ENCODE results near the gene CSTPP1. TPM values are rescaled to one million over a fixed set of nuclear protein-coding genes. Genes with fewer than 3 reads are reported as not detected.

Gene CSTPP1
- total and polyA plus RNA-seq, 2 donors (not counting 1 experiment from before 2014, with no cell fraction given), result 15.5 to 34.1 TPM

DNA sequence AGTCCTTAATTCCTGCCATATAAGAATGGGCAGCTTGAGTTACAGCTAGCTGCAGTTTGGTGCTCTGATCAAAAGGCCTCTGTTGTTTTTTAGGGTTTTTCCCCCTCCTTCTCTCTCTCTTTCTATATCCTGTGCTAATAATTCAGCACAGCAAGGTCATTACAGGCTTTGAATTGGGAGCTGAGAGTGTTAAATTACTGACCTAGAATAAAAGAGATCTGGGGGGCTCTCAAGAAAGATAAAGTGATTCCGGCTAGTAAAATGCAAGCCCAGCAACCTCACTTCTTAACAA is 84.9 kb downstream of the CSTPP1 start:
- Histone ChIP-seq H3K79me2 (ENCODE audit: control insufficient read depth, insufficient read depth, low read length) (no peaks in the 10 kb centered on the region), H3K4me2 (ENCODE audit: extremely low read depth, insufficient read depth, low read length) (no peak overlapping the region), H3K36me3 (ENCODE audit: control insufficient read depth, insufficient read depth, low read length) (no peaks in the 10 kb centered on the region), H3K27me3 (ENCODE audit: control insufficient read depth, insufficient read depth, low read length) (no peaks in the 10 kb centered on the region), H3K9me3 (ENCODE audit: control insufficient read depth, insufficient read depth, low read depth, low read length) (no peaks in the 10 kb centered on the region), H4K20me1 (ENCODE audit: control insufficient read depth, extremely low read depth, insufficient read depth, low read length) (no peaks in the 10 kb centered on the region), H3K4me3 (replicated peaks in 1 of 4; ENCODE audit: control extremely low read depth in 1 of 4, insufficient read depth in 1 of 4, low read depth in 3 of 4, low read length in 4 of 4) (no peak overlapping the region), H3K27ac (ENCODE audit: insufficient read depth, low read length) (no peak overlapping the region), H3K4me1 (ENCODE audit: control insufficient read depth, extremely low read depth, insufficient read depth, low read length) (no peaks in the 10 kb centered on the region), H3K9ac (ENCODE audit: insufficient read depth, low read length) (no peak overlapping the region), H2AFZ (ENCODE audit: low read length) (no peak overlapping the region)
- no peak for DNase-seq (ENCODE audit: low read depth in 2 of 2)
- TF ChIP-seq EZH2 (IDR thresholded peaks at IDR 0.05; ENCODE audit: low read length, missing control alignments), result no peak
- TF ChIP-seq, protein P1, sequence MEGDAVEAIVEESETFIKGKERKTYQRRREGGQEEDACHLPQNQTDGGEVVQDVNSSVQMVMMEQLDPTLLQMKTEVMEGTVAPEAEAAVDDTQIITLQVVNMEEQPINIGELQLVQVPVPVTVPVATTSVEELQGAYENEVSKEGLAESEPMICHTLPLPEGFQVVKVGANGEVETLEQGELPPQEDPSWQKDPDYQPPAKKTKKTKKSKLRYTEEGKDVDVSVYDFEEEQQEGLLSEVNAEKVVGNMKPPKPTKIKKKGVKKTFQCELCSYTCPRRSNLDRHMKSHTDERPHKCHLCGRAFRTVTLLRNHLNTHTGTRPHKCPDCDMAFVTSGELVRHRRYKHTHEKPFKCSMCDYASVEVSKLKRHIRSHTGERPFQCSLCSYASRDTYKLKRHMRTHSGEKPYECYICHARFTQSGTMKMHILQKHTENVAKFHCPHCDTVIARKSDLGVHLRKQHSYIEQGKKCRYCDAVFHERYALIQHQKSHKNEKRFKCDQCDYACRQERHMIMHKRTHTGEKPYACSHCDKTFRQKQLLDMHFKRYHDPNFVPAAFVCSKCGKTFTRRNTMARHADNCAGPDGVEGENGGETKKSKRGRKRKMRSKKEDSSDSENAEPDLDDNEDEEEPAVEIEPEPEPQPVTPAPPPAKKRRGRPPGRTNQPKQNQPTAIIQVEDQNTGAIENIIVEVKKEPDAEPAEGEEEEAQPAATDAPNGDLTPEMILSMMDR (conservative IDR thresholded peaks at IDR 0.05 in 1 of 2, IDR thresholded peaks at IDR 0.05 in 1 of 2; ENCODE audit: low read depth in 1 of 2, low read length in 2 of 2), result no peak

DNA sequence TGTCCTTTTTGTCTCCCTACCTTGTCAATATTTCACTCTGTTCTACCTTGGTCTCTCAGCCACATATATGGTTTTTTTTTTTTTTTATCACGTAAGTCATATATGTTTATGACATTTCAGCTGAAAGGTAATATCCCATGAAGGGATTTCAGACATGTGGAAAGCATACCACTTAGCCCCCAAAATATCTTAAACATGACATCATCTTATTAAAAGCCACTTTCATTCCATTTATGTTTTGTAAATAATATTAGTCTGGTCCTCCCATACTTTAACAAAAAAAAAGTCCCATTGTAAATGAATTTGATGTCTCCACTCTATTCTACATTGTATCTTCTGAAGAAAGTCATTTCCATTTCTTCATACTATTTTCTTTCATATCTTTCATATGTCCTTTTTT is 85.4 kb downstream of the CSTPP1 start:
- Histone ChIP-seq H3K4me1 (ENCODE audit: control insufficient read depth, extremely low read depth, insufficient read depth, low read length) (no peaks in the 10 kb centered on the region), H3K27me3 (ENCODE audit: control insufficient read depth, insufficient read depth, low read length) (no peaks in the 10 kb centered on the region), H3K4me3 (replicated peaks in 1 of 4; ENCODE audit: control extremely low read depth in 1 of 4, insufficient read depth in 1 of 4, low read depth in 3 of 4, low read length in 4 of 4) (no peak overlapping the region), H3K9me3 (ENCODE audit: control insufficient read depth, insufficient read depth, low read depth, low read length) (no peaks in the 10 kb centered on the region), H4K20me1 (ENCODE audit: control insufficient read depth, extremely low read depth, insufficient read depth, low read length) (no peaks in the 10 kb centered on the region), H3K36me3 (ENCODE audit: control insufficient read depth, insufficient read depth, low read length) (no peaks in the 10 kb centered on the region), H3K79me2 (ENCODE audit: control insufficient read depth, insufficient read depth, low read length) (no peaks in the 10 kb centered on the region), H3K9ac (ENCODE audit: insufficient read depth, low read length) (no peak overlapping the region), H2AFZ (ENCODE audit: low read length) (no peak overlapping the region), H3K4me2 (ENCODE audit: extremely low read depth, insufficient read depth, low read length) (no peak overlapping the region), H3K27ac (ENCODE audit: insufficient read depth, low read length) (no peak overlapping the region)
- TF ChIP-seq EZH2 (IDR thresholded peaks at IDR 0.05; ENCODE audit: low read length, missing control alignments), result no peak
- TF ChIP-seq, protein P1 (conservative IDR thresholded peaks at IDR 0.05 in 1 of 2, IDR thresholded peaks at IDR 0.05 in 1 of 2; ENCODE audit: low read depth in 1 of 2, low read length in 2 of 2), result no peak
- DNase-seq (ENCODE audit: low read depth in 2 of 2), result no peak

DNA sequence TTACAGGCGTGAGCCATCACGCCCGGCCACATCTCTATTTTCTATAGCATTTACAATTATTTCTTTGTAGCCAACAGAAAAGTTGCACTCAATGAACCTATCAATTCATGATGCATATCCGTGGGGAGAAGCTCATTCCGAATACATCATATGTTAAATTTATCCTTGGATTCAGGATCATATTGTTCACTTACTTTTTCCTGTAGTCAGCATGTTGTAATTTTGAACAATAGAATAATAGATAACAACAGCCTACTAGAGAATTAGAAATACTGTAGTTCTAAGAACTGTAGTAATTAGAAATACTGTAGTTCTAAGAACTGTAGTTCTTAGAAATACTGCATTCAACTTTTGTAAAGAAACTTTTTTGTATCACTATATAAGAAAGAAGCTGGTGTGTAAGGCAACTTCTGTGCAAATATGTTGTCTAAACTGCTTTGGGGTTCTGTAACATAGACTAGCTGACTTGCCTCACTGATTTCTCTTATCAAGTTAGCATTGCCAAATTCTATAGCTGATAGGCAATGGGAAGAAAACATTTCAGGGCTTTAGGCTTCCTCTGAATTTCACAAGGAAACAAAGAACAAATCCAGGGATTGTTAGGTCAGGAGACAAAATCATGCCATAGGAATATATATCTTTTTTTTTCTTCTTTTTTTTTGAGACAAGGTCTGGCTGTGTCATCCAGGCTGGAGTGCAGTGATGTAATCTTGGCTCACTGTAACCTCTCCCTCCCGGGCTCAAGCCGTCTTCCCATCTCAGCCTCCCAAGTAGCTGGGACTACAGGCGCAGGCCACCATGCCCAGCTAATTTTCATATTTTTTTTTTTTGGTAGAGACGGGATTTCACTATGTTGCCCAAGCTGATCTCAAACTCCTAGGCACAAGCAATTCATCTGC is 91.9 kb downstream of the CSTPP1 start:
- H3K4me1 ChIP-seq (ENCODE audit: control insufficient read depth, extremely low read depth, insufficient read depth, low read length), result no peaks in the 10 kb centered on the region
- H3K79me2 ChIP-seq (ENCODE audit: control insufficient read depth, insufficient read depth, low read length), result no peaks in the 10 kb centered on the region
- no peaks in the 10 kb centered on the region for H3K27me3 ChIP-seq (ENCODE audit: control insufficient read depth, insufficient read depth, low read length)
- H3K9me3 ChIP-seq (ENCODE audit: control insufficient read depth, insufficient read depth, low read depth, low read length), result no peaks in the 10 kb centered on the region
- H4K20me1 ChIP-seq (ENCODE audit: control insufficient read depth, extremely low read depth, insufficient read depth, low read length), result no peaks in the 10 kb centered on the region
- DNase-seq (ENCODE audit: low read depth in 2 of 2), result peak in 1 of 2 donors; percentile 8
- H3K4me2 ChIP-seq (ENCODE audit: extremely low read depth, insufficient read depth, low read length), result no peak overlapping the region
- no peak overlapping the region for H3K27ac ChIP-seq (ENCODE audit: insufficient read depth, low read length)
- no peak overlapping the region for H2AFZ ChIP-seq (ENCODE audit: low read length)
- H3K4me3 ChIP-seq (replicated peaks in 1 of 4; ENCODE audit: control extremely low read depth in 1 of 4, insufficient read depth in 1 of 4, low read depth in 3 of 4, low read length in 4 of 4), result no peak overlapping the region
- H3K9ac ChIP-seq (ENCODE audit: insufficient read depth, low read length), result no peak overlapping the region
- H3K36me3 ChIP-seq (ENCODE audit: control insufficient read depth, insufficient read depth, low read length), result no peaks in the 10 kb centered on the region
- no peak for TF ChIP-seq EZH2 (IDR thresholded peaks at IDR 0.05; ENCODE audit: low read length, missing control alignments)
- TF ChIP-seq, protein P1 (conservative IDR thresholded peaks at IDR 0.05 in 1 of 2, IDR thresholded peaks at IDR 0.05 in 1 of 2; ENCODE audit: low read depth in 1 of 2, low read length in 2 of 2), result no peak
